Activated CD4-positive, alpha-beta T cell treated with anti-CD3 and anti-CD28 coated beads, Interleukin-2, amount 10 ng/mL, durations not matched to agents 7 days and 5 days (primary cell): ENCODE data around the gene ZC3H7B. TPM values are rescaled to one million over a fixed set of nuclear protein-coding genes. Genes with fewer than 3 reads are reported as not detected.
A peak's percentile ranks its signal among the peaks of the same experiment; 100 is the strongest.
"Not testable (repeated sequence)": the region's sequence is repeated elsewhere in the genome, so short reads cannot be mapped to it uniquely, and the experiment has no call there.

ENCODE experiments used
- CTCF ChIA-PET: fragments of 350-600 bp; sonication (Branson Sonifier 250); formaldehyde crosslinking; loops from one replicate; lab custom pipeline; 2021; ENCODE audit warnings: antibody characterized with exemption; lab: Charles Lee
- POLR2A ChIA-PET: fragments of 350-600 bp; sonication (Branson Sonifier 250); formaldehyde crosslinking; loops from one replicate; lab custom pipeline; 2021; ENCODE audit warnings: antibody characterized with exemption; lab: Charles Lee
- DNase-seq: peaks from one replicate; pipeline ENCODE4 v3.0.0-alpha.2; 2020
- H3K27ac Mint-ChIP-seq: one replicate; pipeline ENCODE4 v1.8.0; 2021; ENCODE audit warnings: mild to moderate bottlenecking, moderate library complexity, mixed read lengths
- H3K27me3 Mint-ChIP-seq: one replicate; pipeline ENCODE4 v1.8.0; 2021; ENCODE audit warnings: mixed read lengths
- H3K36me3 Mint-ChIP-seq: one replicate; pipeline ENCODE4 v1.8.0; 2021; ENCODE audit warnings: low read depth, mixed read lengths
- H3K4me1 Mint-ChIP-seq: one replicate; pipeline ENCODE4 v1.8.0; 2021; ENCODE audit warnings: mixed read lengths
- H3K4me3 Mint-ChIP-seq: one replicate; pipeline ENCODE4 v1.8.0; 2021; ENCODE audit warnings: mild to moderate bottlenecking, moderate library complexity, mixed read lengths
- H3K9me3 Mint-ChIP-seq: one replicate; pipeline ENCODE4 v1.8.0; 2021; ENCODE audit warnings: mixed read lengths
- total RNA-seq, 2 experiments: library from RNA; stranded (reverse); gene quantifications; one replicate each; pipeline ENCODE4 v1.2.3, GENCODE V29; 2021

The ZC3H7B gene
- total RNA-seq, 2 experiments from 2014 or later = 48.9 to 49.3 TPM

- Mint-ChIP-seq H3K9me3 (no peaks in the 10 kb centered on the region), H3K27me3 (no peaks in the 10 kb centered on the region), H3K4me1 (peaks cover 20% of the 10 kb centered on the region), H3K27ac (peak overlapping the region; percentile 97), H3K36me3 (no peaks in the 10 kb centered on the region), H3K4me3 (peak overlapping the region; percentile 90)
- CTCF ChIA-PET = interaction anchor here (1.2 to 3.1 kb wide), 2 partner anchors 17 to 20 kb away, joined by 3 to 15 read pairs; no protein-coding TSS in a partner anchor
- POLR2A ChIA-PET = no interaction called here
- DNase-seq = no peak
Observed at GRCh38 chr22:41382610-41383009, 81.3 kb downstream of the ZC3H7B start.

- H3K4me1 Mint-ChIP-seq = peaks cover 20% of the 10 kb centered on the region
- H3K27me3 Mint-ChIP-seq = no peaks in the 10 kb centered on the region
- H3K36me3 Mint-ChIP-seq = no peaks in the 10 kb centered on the region
- peak overlapping the region; percentile 90 for H3K4me3 Mint-ChIP-seq
- ChIA-PET CTCF (interaction anchor here (1.2 kb wide), 1 partner anchor 16 kb away, joined by 3 read pairs; no protein-coding TSS in a partner anchor), POLR2A (no interaction called here)
- peak overlapping the region; percentile 97 for H3K27ac Mint-ChIP-seq
- no peak for DNase-seq
- no peaks in the 10 kb centered on the region for H3K9me3 Mint-ChIP-seq
Observed at GRCh38 chr22:41383085-41383484, 81.8 kb downstream of the ZC3H7B start.

GRCh38 chr22:41384128-41384527, 82.8 kb downstream of the ZC3H7B start:
- Mint-ChIP-seq H3K27me3 (no peaks in the 10 kb centered on the region), H3K27ac (no peak overlapping the region), H3K4me3 (no peak overlapping the region), H3K9me3 (no peaks in the 10 kb centered on the region), H3K36me3 (no peaks in the 10 kb centered on the region), H3K4me1 (peaks cover 20% of the 10 kb centered on the region)
- POLR2A ChIA-PET = no interaction called here
- CTCF ChIA-PET = interaction anchor here (0.7 to 1.3 kb wide), 3 partner anchors 20 to 283 kb away, joined by 3 to 4 read pairs (median 3); no protein-coding TSS in a partner anchor
- no peak for DNase-seq

GRCh38 chr22:41387341-41387740, 86.0 kb downstream of the ZC3H7B start:
- ChIA-PET CTCF (interaction anchor here (1.1 to 1.2 kb wide), 2 partner anchors 15 to 17 kb away, joined by 3 to 4 read pairs; no protein-coding TSS in a partner anchor), POLR2A (no interaction called here)
- H3K4me3 Mint-ChIP-seq = no peak overlapping the region
- no peaks in the 10 kb centered on the region for H3K9me3 Mint-ChIP-seq
- H3K27ac Mint-ChIP-seq = no peak overlapping the region
- DNase-seq = no peak
- H3K36me3 Mint-ChIP-seq = no peaks in the 10 kb centered on the region
- peaks cover 12% of the 10 kb centered on the region for H3K4me1 Mint-ChIP-seq
- H3K27me3 Mint-ChIP-seq = no peaks in the 10 kb centered on the region

GRCh38 chr22:41394012-41394356, 92.7 kb downstream of the ZC3H7B start:
- H3K9me3 Mint-ChIP-seq = no peaks in the 10 kb centered on the region
- ChIA-PET POLR2A (interaction anchor here (0.7 kb wide), 1 partner anchor 138 kb away, joined by 3 read pairs; no protein-coding TSS in a partner anchor), CTCF (interaction anchor here (0.7 to 2.6 kb wide), 3 partner anchors 9 to 35 kb away, joined by 3 to 11 read pairs (median 3); no protein-coding TSS in a partner anchor)
- H3K36me3 Mint-ChIP-seq = no peaks in the 10 kb centered on the region
- H3K27ac Mint-ChIP-seq = no peak overlapping the region
- H3K4me1 Mint-ChIP-seq = no peaks in the 10 kb centered on the region
- H3K4me3 Mint-ChIP-seq = no peak overlapping the region
- no peaks in the 10 kb centered on the region for H3K27me3 Mint-ChIP-seq
- no peak for DNase-seq

GRCh38 chr22:41395531-41396240, 94.4 kb downstream of the ZC3H7B start:
- ChIA-PET CTCF (interaction anchor here (1.4 kb wide), 1 partner anchor 130 kb away, joined by 3 read pairs; no protein-coding TSS in a partner anchor), POLR2A (no interaction called here)
- no peak for DNase-seq
- Mint-ChIP-seq H3K27ac (no peak overlapping the region), H3K36me3 (no peaks in the 10 kb centered on the region), H3K9me3 (no peaks in the 10 kb centered on the region), H3K4me1 (no peaks in the 10 kb centered on the region), H3K27me3 (no peaks in the 10 kb centered on the region), H3K4me3 (no peak overlapping the region)

- no peak for DNase-seq
- Mint-ChIP-seq H3K4me1 (no peaks in the 10 kb centered on the region), H3K27ac (no peak overlapping the region), H3K4me3 (no peak overlapping the region), H3K36me3 (no peaks in the 10 kb centered on the region), H3K9me3 (no peaks in the 10 kb centered on the region), H3K27me3 (no peaks in the 10 kb centered on the region)
- ChIA-PET CTCF (interaction anchor here (1.4 to 1.7 kb wide), 3 partner anchors 121 to 129 kb away, joined by 3 to 5 read pairs (median 3); no protein-coding TSS in a partner anchor), POLR2A (no interaction called here)
Observed at GRCh38 chr22:41397143-41397811, 96.0 kb downstream of the ZC3H7B start.

- Mint-ChIP-seq H3K36me3 (no peaks in the 10 kb centered on the region), H3K4me3 (no peak overlapping the region), H3K27ac (no peak overlapping the region), H3K9me3 (no peaks in the 10 kb centered on the region), H3K4me1 (peaks cover 4% of the 10 kb centered on the region), H3K27me3 (no peaks in the 10 kb centered on the region)
- ChIA-PET CTCF (interaction anchor here (1.1 to 1.7 kb wide), 2 partner anchors 16 to 128 kb away, joined by 3 to 5 read pairs; no protein-coding TSS in a partner anchor), POLR2A (no interaction called here)
- DNase-seq = no peak
Observed at GRCh38 chr22:41398921-41399320, 97.6 kb downstream of the ZC3H7B start.

GRCh38 chr22:41401781-41402648, 100.7 kb downstream of the ZC3H7B start:
- Mint-ChIP-seq H3K27me3 (no peaks in the 10 kb centered on the region), H3K36me3 (no peaks in the 10 kb centered on the region), H3K27ac (no peak overlapping the region), H3K4me1 (peaks cover 10% of the 10 kb centered on the region), H3K9me3 (no peaks in the 10 kb centered on the region), H3K4me3 (no peak overlapping the region)
- POLR2A ChIA-PET = no interaction called here
- DNase-seq = no peak
- CTCF ChIA-PET = interaction anchor here (0.5 to 5.1 kb wide), 13 partner anchors 9 to 125 kb away, joined by 3 to 40 read pairs (median 8); partner anchors contain the start of genes ACO2, PHF5A, TEF and TOB2

GRCh38 chr22:41402851-41403250, 101.5 kb downstream of the ZC3H7B start:
- peaks cover 10% of the 10 kb centered on the region for H3K4me1 Mint-ChIP-seq
- H3K9me3 Mint-ChIP-seq, H3K27ac Mint-ChIP-seq, DNase-seq, H3K36me3 Mint-ChIP-seq, H3K27me3 Mint-ChIP-seq, POLR2A ChIA-PET, H3K4me3 Mint-ChIP-seq: not testable (repeated sequence)
- CTCF ChIA-PET = interaction anchor here (0.5 to 5.1 kb wide), 17 partner anchors 9 to 378 kb away, joined by 3 to 40 read pairs (median 6); partner anchors contain the start of genes POLR3H, TEF and TOB2

GRCh38 chr22:41403532-41404318, 102.4 kb downstream of the ZC3H7B start:
- H3K9me3 Mint-ChIP-seq = no peaks in the 10 kb centered on the region
- H3K4me3 Mint-ChIP-seq = no peak overlapping the region
- peak; percentile 91 for DNase-seq
- H3K4me1 Mint-ChIP-seq = peaks cover 10% of the 10 kb centered on the region
- H3K36me3 Mint-ChIP-seq = no peaks in the 10 kb centered on the region
- no peaks in the 10 kb centered on the region for H3K27me3 Mint-ChIP-seq
- ChIA-PET CTCF (interaction anchor here (0.5 to 5.1 kb wide), 48 partner anchors 10 to 377 kb away, joined by 3 to 40 read pairs (median 5); partner anchors contain the start of genes ACO2, PHF5A, PMM1 and POLR3H), POLR2A (no interaction called here)
- H3K27ac Mint-ChIP-seq = peak overlapping the region; percentile 78
